ENCODE results near the gene ANKRD13A. TPM values are rescaled to one million over a fixed set of nuclear protein-coding genes. Genes with fewer than 3 reads are reported as not detected.

The ANKRD13A gene
- total RNA-seq, 4 donors from 2014 or later, result 91.3 to 165 (median 124) TPM

GRCh38 chr12:109961201-109961600, 38.0 kb upstream of the ANKRD13A start:
- no peak for TF ChIP-seq POLR2AphosphoS5 (IDR thresholded peaks at IDR 0.05)
- no peak for TF ChIP-seq POLR2A (IDR thresholded peaks at IDR 0.05; ENCODE audit: low read depth)
- no peak for TF ChIP-seq EP300 (IDR thresholded peaks at IDR 0.05)
- TF ChIP-seq CTCF (IDR thresholded peaks at IDR 0.05), result no peak
- intact Hi-C loops (cut with DNase I), result no loop called here
- no peak overlapping the region for H3K4me3 ChIP-seq
- 82% methylated on average over 9 of the region's 14 CpGs for WGBS
- H3K27ac ChIP-seq (replicated peaks in 1 of 4), result no peak overlapping the region
- peaks cover 20 to 100% (median 89%) of the 10 kb centered on the region in 4 donors for H3K36me3 ChIP-seq
- no peaks in the 10 kb centered on the region for H3K9me3 ChIP-seq
- H3K4me1 ChIP-seq, result peaks cover 0 to 4% (median 0%) of the 10 kb centered on the region in 4 donors
- no peak for DNase-seq (ENCODE audit: extremely low spot score)
- H3K27me3 ChIP-seq, result no peaks in the 10 kb centered on the region

DNA sequence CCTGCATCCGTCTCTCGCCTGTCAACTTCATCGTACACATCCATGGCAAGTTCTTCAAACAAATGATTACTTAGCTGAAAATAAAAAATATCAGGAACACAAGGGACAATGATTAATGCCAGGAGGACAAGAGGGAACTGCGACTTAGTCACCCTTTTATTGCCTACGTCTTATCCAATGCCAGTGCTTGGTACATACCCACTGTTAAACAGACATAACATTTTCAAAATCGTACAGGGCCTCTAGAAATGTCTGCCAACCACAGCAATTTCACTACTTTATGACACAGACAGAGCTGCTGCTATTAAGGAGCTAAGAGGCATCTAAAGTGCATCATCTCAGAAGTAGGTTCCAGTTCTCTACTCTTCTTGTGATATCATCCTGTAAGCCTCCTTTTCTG, 37.6 kb upstream of the ANKRD13A start:
- whole genome bisulfite sequencing, result 80% methylated on average over 6 of the region's 6 CpGs
- H3K4me3 ChIP-seq, result no peak overlapping the region
- TF ChIP-seq CTCF (IDR thresholded peaks at IDR 0.05), result no peak
- no peak for TF ChIP-seq POLR2AphosphoS5 (IDR thresholded peaks at IDR 0.05)
- TF ChIP-seq EP300 (IDR thresholded peaks at IDR 0.05), result no peak
- no peak for TF ChIP-seq POLR2A (IDR thresholded peaks at IDR 0.05; ENCODE audit: low read depth)
- intact Hi-C loops (cut with DNase I), result no loop called here
- peaks cover 20 to 100% (median 86%) of the 10 kb centered on the region in 4 donors for H3K36me3 ChIP-seq
- H3K27me3 ChIP-seq, result no peaks in the 10 kb centered on the region
- no peak for DNase-seq (ENCODE audit: extremely low spot score)
- peaks cover 0 to 4% (median 0%) of the 10 kb centered on the region in 4 donors for H3K4me1 ChIP-seq
- no peak overlapping the region for H3K27ac ChIP-seq (replicated peaks in 1 of 4)
- no peaks in the 10 kb centered on the region for H3K9me3 ChIP-seq

GRCh38 chr12:109962398-109962797, 36.8 kb upstream of the ANKRD13A start:
- no peaks in the 10 kb centered on the region for H3K9me3 ChIP-seq
- no peaks in the 10 kb centered on the region for H3K27me3 ChIP-seq
- no peak overlapping the region for H3K4me3 ChIP-seq
- TF ChIP-seq POLR2AphosphoS5 (IDR thresholded peaks at IDR 0.05) (no peak), EP300 (IDR thresholded peaks at IDR 0.05) (no peak), CTCF (IDR thresholded peaks at IDR 0.05) (no peak), POLR2A (IDR thresholded peaks at IDR 0.05; ENCODE audit: low read depth) (no peak)
- WGBS, result 86% methylated on average over 3 of the region's 3 CpGs
- no peak for DNase-seq (ENCODE audit: extremely low spot score)
- H3K27ac ChIP-seq (replicated peaks in 1 of 4), result no peak overlapping the region
- H3K4me1 ChIP-seq, result peaks cover 0 to 4% (median 0%) of the 10 kb centered on the region in 4 donors
- peaks cover 20 to 100% (median 82%) of the 10 kb centered on the region in 4 donors for H3K36me3 ChIP-seq
- intact Hi-C loops (cut with DNase I), result no loop called here

GRCh38 chr12:109963330-109963729, 35.9 kb upstream of the ANKRD13A start:
- intact Hi-C loops (cut with DNase I), result no loop called here
- no peaks in the 10 kb centered on the region for H3K9me3 ChIP-seq
- no peak overlapping the region for H3K4me3 ChIP-seq
- DNase-seq (ENCODE audit: extremely low spot score), result no peak
- H3K27me3 ChIP-seq, result no peaks in the 10 kb centered on the region
- no peak overlapping the region for H3K27ac ChIP-seq (replicated peaks in 1 of 4)
- H3K36me3 ChIP-seq, result peaks cover 20 to 100% (median 83%) of the 10 kb centered on the region in 4 donors
- H3K4me1 ChIP-seq, result peaks cover 0 to 4% (median 0%) of the 10 kb centered on the region in 4 donors
- WGBS, result 82% methylated on average over 1 of the region's 1 CpG
- TF ChIP-seq POLR2A (IDR thresholded peaks at IDR 0.05; ENCODE audit: low read depth) (no peak), EP300 (IDR thresholded peaks at IDR 0.05) (no peak), POLR2AphosphoS5 (IDR thresholded peaks at IDR 0.05) (no peak), CTCF (IDR thresholded peaks at IDR 0.05) (no peak)
